A549 (cell line): ENCODE data around the gene MAGI1. TPM values are rescaled to one million over a fixed set of nuclear protein-coding genes. Genes with fewer than 3 reads are reported as not detected.

Experiments used
- ATAC-seq, 2 experiments: fragments of 200-7000 bp in 1 of 2; fragments of >200 bp in 1 of 2; cut with Nextera tagmentation in 1 of 2; cut with Tn5 transposase in 1 of 2; 3 replicates each; pipeline versions ENCODE4 v1.8.0 to v1.9.1; 2018 to 2020; ENCODE audit warnings: mild to moderate bottlenecking in 1 of 2, moderate library complexity in 1 of 2
- CTCF ChIA-PET: fragments of 300-600 bp; sonication (Branson Sonifier 250); formaldehyde crosslinking; extraction: SDS; loops from one replicate; lab custom pipeline; 2021; ENCODE audit warnings: antibody characterized with exemption, inconsistent platforms; lab: Yijun Ruan, JAX
- POLR2A ChIA-PET: fragments of 350-600 bp; formaldehyde crosslinking; extraction: SDS; loops from one replicate; lab custom pipeline; 2021; ENCODE audit warnings: antibody characterized with exemption, inconsistent platforms; lab: Yijun Ruan, JAX
- DNase-seq, 2 experiments: peaks; one replicate each; pipeline versions ENCODE4 v3.0.0 to v3.0.0-alpha.2; 2011 to 2016; ENCODE audit warnings: low read depth in 1 of 2, low spot score in 1 of 2
- FAIRE-seq: peaks from 2 replicates; lab custom pipeline; 2011; peaks lifted over from hg19 to GRCh38; lab: Jason Lieb, UNC
- H3K27ac ChIP-seq, 2 experiments: fragments of >200 bp; sonication (Bioruptor Twin); formaldehyde crosslinking; 3 replicates each; pipeline ENCODE4 v1.5.1; 2016 to 2017
- H3K4me1 ChIP-seq: fragments of >200 bp; sonication (Bioruptor Twin); formaldehyde crosslinking; 3 replicates; pipeline ENCODE4 v1.6.1; 2016
- H3K4me2 ChIP-seq: fragments of >200 bp; sonication (Bioruptor Twin); formaldehyde crosslinking; 3 replicates; pipeline ENCODE4 v1.6.1; 2016
- H3K4me3 ChIP-seq: fragments of >200 bp; sonication (Bioruptor Twin); formaldehyde crosslinking; 3 replicates; pipeline ENCODE4 v1.5.1; 2016
- H3K9me3 ChIP-seq: fragments of >200 bp; sonication (Bioruptor Twin); formaldehyde crosslinking; 3 replicates; pipeline ENCODE4 v1.6.1; 2016
- BHLHE40 ChIP-seq: IDR thresholded peaks from 2 replicates; pipeline ENCODE4 v1.6.1; 2012; ENCODE audit warnings: low read depth, low read length, inconsistent platforms
- CBX8 ChIP-seq: fragments of 200-600 bp; sonication (generic); IDR thresholded peaks from 2 replicates; pipeline ENCODE4 v1.6.1; 2016
- EHF ChIP-seq: fragments of 250-450 bp; sonication (Bioruptor Pico); IDR thresholded peaks from 2 replicates; pipeline ENCODE4 v1.5.0; 2020; ENCODE audit warnings: mild to moderate bottlenecking
- EHMT2 ChIP-seq: fragments of 200-600 bp; sonication (generic); IDR thresholded peaks from 2 replicates; pipeline ENCODE4 v1.6.1; 2016; ENCODE audit warnings: antibody characterized with exemption, low read depth, mild to moderate bottlenecking, moderate library complexity
- HDAC2 ChIP-seq: fragments of 200-600 bp; sonication (generic); IDR thresholded peaks from 2 replicates; pipeline ENCODE4 v1.6.1; 2016
- HOXA7 ChIP-seq: fragments of 250-450 bp; sonication (Bioruptor Pico); IDR thresholded peaks from 2 replicates; pipeline ENCODE4 v1.5.0; 2020; ENCODE audit warnings: mild to moderate bottlenecking, moderate library complexity
- JUN ChIP-seq, 2 experiments: fragments of >200 bp; sonication (Bioruptor Twin); formaldehyde crosslinking; IDR thresholded peaks; 2 replicates in 1 of 2; 3 replicates in 1 of 2; pipeline ENCODE4 v1.6.1; 2016 to 2017
- MAFK ChIP-seq: fragments of 450-650 bp; IDR thresholded peaks from 2 replicates; pipeline ENCODE4 v1.6.1; 2014; ENCODE audit not compliant: partially characterized antibody
- MYC ChIP-seq: IDR thresholded peaks from 2 replicates; pipeline ENCODE4 v1.6.1; 2012; ENCODE audit warnings: mild to moderate bottlenecking, inconsistent platforms, low read length, improper control_type of control experiment, borderline replicate concordance
- NR3C1 ChIP-seq: fragments of >200 bp; sonication (Bioruptor Twin); formaldehyde crosslinking; IDR thresholded peaks from 3 replicates; pipeline ENCODE4 v1.6.1; 2017
- POLR2A ChIP-seq: IDR thresholded peaks from 2 replicates; pipeline ENCODE4 v1.6.1; 2012; ENCODE audit warnings: mild to moderate bottlenecking, low read length
- RAD21 ChIP-seq, 2 experiments: fragments of >200 bp in 1 of 2; sonication (Bioruptor Twin) in 1 of 2; formaldehyde crosslinking in 1 of 2; IDR thresholded peaks in 1 of 2; conservative IDR thresholded peaks in 1 of 2; 2 replicates in 1 of 2; 3 replicates in 1 of 2; pipeline ENCODE4 v1.6.1; 2012 to 2018; ENCODE audit warnings: inconsistent platforms in 1 of 2
- SREBF2 ChIP-seq: fragments of 450-650 bp; IDR thresholded peaks from 2 replicates; pipeline ENCODE4 v1.6.1; 2014; ENCODE audit warnings: mild to moderate bottlenecking, moderate library complexity
- TFCP2L1 ChIP-seq: fragments of 250-450 bp; sonication (Bioruptor Pico); IDR thresholded peaks from 2 replicates; pipeline ENCODE4 v1.5.0; 2021; ENCODE audit warnings: mild to moderate bottlenecking
- WGBS: methylation state at CpG from one replicate; pipeline ENCODE4 v1.1.6; 2017; ENCODE audit errors: missing lambda C conversion rate; 5-methylcytosine and 5-hydroxymethylcytosine counted together
- polyA plus RNA-seq, 4 experiments: library from polyadenylated mRNA; depleted of rRNA in 3 of 4; stranded (reverse); fragments of >200 nt; fragmentation: RNase III in 1 of 4; extraction: RNeasy Plus Mini Kit Qiagen cat#74134 plus additional on column Dnase treatment in 1 of 4; gene quantifications; 2 replicates in 3 of 4; 3 replicates in 1 of 4; pipeline ENCODE4 v1.2.3, GENCODE V29; 2011 to 2017
- TF ChIP-seq, protein P1 (sequence below): fragments of >200 bp; sonication (Bioruptor Twin); formaldehyde crosslinking; IDR thresholded peaks from 2 replicates; pipeline ENCODE4 v1.6.1; 2016
- TF ChIP-seq, protein P2 (sequence below): fragments of >200 bp; sonication (Bioruptor Twin); formaldehyde crosslinking; IDR thresholded peaks from 3 replicates; pipeline ENCODE4 v1.6.1; 2016
- TF ChIP-seq, protein P3 (sequence below): fragments of >200 bp; sonication (Bioruptor Twin); formaldehyde crosslinking; IDR thresholded peaks from 3 replicates; pipeline ENCODE4 v1.5.1; 2016
- TF ChIP-seq, protein P4 (sequence below): fragments of 200-600 bp; sonication (generic); IDR thresholded peaks from 2 replicates; pipeline ENCODE4 v1.6.1; 2016; ENCODE audit warnings: antibody characterized with exemption, mild to moderate bottlenecking, moderate library complexity

The MAGI1 gene
- polyA plus RNA-seq, 2 of the 4 experiments (the other 2 are of a cell fraction), result 4.7 to 6.6 TPM

DNA sequence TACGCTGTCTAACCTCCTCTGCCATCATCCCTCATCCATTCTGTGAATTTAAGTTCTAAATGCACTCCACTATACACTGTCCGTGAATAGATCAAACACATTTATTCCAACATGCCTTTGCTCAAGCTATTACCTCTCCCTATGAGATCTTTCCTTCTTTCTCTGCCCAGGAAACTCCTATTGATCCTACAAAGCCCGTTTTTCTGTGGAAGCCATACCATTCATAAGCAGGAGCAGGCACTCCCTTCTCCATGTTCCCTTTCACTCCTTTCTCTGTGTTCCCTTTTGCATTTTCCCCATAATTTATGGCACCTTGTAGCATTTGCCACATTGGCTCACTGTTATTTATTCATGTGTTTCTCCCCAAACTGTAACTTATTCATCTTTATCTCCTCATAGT is 501.6 kb downstream of the MAGI1 start:
- FAIRE-seq, result no peak
- Histone ChIP-seq H3K27ac (no peak overlapping the region), H3K4me3 (no peak overlapping the region), H3K4me1 (no peaks in the 10 kb centered on the region), H3K9me3 (no peaks in the 10 kb centered on the region)
- WGBS, result 31% methylated on average over 3 of the region's 3 CpGs
- no peak for TF ChIP-seq EHMT2
- no peak for TF ChIP-seq JUN (IDR thresholded peaks at IDR 0.05)
- TF ChIP-seq HOXA7 (CRISPR knock-in tag), result no peak
- no peak for TF ChIP-seq TFCP2L1 (CRISPR knock-in tag)
- TF ChIP-seq, all 56 proteins: peak for 0
- CTCF ChIA-PET, result no interaction called here
- ATAC-seq (no peak), DNase-seq (no peak)
- POLR2A ChIA-PET, result no interaction called here
- no peak overlapping the region for H3K4me2 ChIP-seq

DNA sequence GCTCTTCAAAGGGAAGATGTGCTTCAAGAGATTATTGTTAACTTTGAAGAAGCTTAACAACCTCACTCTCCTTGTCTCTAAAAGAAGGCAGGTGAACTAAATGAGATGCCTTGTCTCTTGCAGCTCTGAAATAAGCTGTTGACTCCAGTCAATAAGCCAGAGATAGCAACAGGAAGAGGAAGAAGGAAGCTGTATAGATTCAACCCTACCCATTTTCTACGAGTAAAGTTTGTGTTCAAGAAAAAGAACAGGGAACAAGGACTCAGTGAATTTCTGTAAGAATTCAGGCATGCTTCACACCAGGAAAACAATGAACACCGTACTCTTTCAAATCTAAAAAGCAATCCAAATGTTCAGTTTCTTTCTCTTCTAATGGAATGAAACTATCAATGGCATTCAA is 503.5 kb downstream of the MAGI1 start:
- FAIRE-seq (no peak), ATAC-seq (no peak), DNase-seq (no peak)
- Histone ChIP-seq H3K9me3 (no peaks in the 10 kb centered on the region), H3K4me1 (no peaks in the 10 kb centered on the region), H3K4me3 (no peak overlapping the region), H3K4me2 (no peak overlapping the region), H3K27ac (no peak overlapping the region)
- ChIA-PET POLR2A (no interaction called here), CTCF (interaction anchor here (1.5 to 2.2 kb wide), 2 partner anchors 15 to 20 kb away, joined by 3 to 6 read pairs; no protein-coding TSS in a partner anchor)
- 73% methylated on average over 2 of the region's 2 CpGs for WGBS
- TF ChIP-seq SREBF2 (no peak), EHF (CRISPR knock-in tag) (no peak), EHMT2 (no peak), MAFK (no peak)
- TF ChIP-seq, protein P1, sequence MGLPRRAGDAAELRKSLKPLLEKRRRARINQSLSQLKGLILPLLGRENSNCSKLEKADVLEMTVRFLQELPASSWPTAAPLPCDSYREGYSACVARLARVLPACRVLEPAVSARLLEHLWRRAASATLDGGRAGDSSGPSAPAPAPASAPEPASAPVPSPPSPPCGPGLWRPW, result no peak
- TF ChIP-seq, protein P2, sequence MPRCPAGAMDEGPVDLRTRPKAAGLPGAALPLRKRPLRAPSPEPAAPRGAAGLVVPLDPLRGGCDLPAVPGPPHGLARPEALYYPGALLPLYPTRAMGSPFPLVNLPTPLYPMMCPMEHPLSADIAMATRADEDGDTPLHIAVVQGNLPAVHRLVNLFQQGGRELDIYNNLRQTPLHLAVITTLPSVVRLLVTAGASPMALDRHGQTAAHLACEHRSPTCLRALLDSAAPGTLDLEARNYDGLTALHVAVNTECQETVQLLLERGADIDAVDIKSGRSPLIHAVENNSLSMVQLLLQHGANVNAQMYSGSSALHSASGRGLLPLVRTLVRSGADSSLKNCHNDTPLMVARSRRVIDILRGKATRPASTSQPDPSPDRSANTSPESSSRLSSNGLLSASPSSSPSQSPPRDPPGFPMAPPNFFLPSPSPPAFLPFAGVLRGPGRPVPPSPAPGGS, result no peak

DNA sequence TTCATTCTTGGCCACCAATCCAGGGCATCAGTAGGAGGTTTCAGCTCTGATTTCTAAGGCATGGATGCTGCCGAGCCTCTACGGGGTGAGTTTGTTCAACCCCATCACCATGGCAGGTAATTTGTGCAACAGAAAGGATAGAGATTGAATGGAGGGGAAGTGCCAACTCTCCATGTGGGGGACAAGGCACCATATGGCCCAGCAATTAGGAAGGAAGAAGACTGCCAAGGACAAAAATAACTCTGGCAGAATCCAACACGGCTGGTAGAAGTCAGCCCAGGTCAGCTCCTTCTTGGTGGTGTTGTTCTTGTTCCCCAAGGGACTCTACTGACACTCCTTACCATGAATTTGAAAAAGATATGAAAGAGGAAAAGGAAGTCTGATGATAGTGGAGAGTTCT is 503.9 kb downstream of the MAGI1 start:
- FAIRE-seq, result no peak
- WGBS, result 81% methylated on average over 2 of the region's 3 CpGs
- no peak overlapping the region for H3K4me3 ChIP-seq
- no peak overlapping the region for H3K4me2 ChIP-seq
- H3K9me3 ChIP-seq, result no peaks in the 10 kb centered on the region
- no peak for ATAC-seq
- no peak for DNase-seq
- H3K27ac ChIP-seq, result no peak overlapping the region
- TF ChIP-seq HDAC2 (no peak), BHLHE40 (no peak), JUN (IDR thresholded peaks at IDR 0.05) (no peak), CBX8 (no peak), NR3C1 (no peak), RAD21 (conservative IDR thresholded peaks at IDR 0.05 in 1 of 2, IDR thresholded peaks at IDR 0.05 in 1 of 2) (no peak), POLR2A (no peak), MYC (no peak)
- TF ChIP-seq, protein P3, sequence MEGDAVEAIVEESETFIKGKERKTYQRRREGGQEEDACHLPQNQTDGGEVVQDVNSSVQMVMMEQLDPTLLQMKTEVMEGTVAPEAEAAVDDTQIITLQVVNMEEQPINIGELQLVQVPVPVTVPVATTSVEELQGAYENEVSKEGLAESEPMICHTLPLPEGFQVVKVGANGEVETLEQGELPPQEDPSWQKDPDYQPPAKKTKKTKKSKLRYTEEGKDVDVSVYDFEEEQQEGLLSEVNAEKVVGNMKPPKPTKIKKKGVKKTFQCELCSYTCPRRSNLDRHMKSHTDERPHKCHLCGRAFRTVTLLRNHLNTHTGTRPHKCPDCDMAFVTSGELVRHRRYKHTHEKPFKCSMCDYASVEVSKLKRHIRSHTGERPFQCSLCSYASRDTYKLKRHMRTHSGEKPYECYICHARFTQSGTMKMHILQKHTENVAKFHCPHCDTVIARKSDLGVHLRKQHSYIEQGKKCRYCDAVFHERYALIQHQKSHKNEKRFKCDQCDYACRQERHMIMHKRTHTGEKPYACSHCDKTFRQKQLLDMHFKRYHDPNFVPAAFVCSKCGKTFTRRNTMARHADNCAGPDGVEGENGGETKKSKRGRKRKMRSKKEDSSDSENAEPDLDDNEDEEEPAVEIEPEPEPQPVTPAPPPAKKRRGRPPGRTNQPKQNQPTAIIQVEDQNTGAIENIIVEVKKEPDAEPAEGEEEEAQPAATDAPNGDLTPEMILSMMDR, result no peak
- TF ChIP-seq, protein P4, sequence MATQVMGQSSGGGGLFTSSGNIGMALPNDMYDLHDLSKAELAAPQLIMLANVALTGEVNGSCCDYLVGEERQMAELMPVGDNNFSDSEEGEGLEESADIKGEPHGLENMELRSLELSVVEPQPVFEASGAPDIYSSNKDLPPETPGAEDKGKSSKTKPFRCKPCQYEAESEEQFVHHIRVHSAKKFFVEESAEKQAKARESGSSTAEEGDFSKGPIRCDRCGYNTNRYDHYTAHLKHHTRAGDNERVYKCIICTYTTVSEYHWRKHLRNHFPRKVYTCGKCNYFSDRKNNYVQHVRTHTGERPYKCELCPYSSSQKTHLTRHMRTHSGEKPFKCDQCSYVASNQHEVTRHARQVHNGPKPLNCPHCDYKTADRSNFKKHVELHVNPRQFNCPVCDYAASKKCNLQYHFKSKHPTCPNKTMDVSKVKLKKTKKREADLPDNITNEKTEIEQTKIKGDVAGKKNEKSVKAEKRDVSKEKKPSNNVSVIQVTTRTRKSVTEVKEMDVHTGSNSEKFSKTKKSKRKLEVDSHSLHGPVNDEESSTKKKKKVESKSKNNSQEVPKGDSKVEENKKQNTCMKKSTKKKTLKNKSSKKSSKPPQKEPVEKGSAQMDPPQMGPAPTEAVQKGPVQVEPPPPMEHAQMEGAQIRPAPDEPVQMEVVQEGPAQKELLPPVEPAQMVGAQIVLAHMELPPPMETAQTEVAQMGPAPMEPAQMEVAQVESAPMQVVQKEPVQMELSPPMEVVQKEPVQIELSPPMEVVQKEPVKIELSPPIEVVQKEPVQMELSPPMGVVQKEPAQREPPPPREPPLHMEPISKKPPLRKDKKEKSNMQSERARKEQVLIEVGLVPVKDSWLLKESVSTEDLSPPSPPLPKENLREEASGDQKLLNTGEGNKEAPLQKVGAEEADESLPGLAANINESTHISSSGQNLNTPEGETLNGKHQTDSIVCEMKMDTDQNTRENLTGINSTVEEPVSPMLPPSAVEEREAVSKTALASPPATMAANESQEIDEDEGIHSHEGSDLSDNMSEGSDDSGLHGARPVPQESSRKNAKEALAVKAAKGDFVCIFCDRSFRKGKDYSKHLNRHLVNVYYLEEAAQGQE, result no peak
- ChIA-PET POLR2A (no interaction called here), CTCF (interaction anchor here (1.5 to 2.2 kb wide), 2 partner anchors 15 to 20 kb away, joined by 3 to 6 read pairs; no protein-coding TSS in a partner anchor)
- no peaks in the 10 kb centered on the region for H3K4me1 ChIP-seq
